NCI-H2196 (cell line): Measurements from ENCODE around the gene CPT1A.

Experiments
- DNase-seq: peaks from one replicate; lab custom pipeline; 2025; ENCODE audit not compliant: unreplicated experiment; lab: John Stamatoyannopoulos, UW

CPT1A gene

DNA sequence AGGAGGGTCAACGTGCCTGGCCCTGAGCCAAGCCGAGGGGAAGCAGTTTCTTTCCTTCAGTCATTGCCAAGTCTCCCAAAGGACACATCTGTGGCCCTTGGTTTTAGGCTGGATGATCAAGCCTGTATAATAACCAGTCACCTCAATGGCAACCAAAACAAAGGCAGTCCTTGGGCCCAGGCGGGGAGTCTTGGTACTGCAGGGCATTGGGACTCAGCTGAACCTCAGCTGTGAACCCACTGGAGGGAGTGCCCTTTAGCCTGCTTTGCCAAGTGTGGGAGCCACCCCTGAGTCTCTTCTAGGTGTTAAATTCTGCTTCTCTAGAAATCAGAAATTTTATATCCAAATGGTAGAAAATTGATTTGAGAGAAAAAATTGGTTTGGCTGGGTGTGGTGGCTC is 36.9 kb downstream of the CPT1A start:
- DNase-seq: no peak

GRCh38 chr11:68803766-68804165 is 38.0 kb downstream of the CPT1A start:
- DNase-seq: no peak

- peak; percentile 32 for DNase-seq
These were observed 43.4 kb downstream of the CPT1A start for GRCh38 chr11:68798221-68798813.

GRCh38 chr11:68796801-68797200 is 44.9 kb downstream of the CPT1A start:
- no peak for DNase-seq

DNA sequence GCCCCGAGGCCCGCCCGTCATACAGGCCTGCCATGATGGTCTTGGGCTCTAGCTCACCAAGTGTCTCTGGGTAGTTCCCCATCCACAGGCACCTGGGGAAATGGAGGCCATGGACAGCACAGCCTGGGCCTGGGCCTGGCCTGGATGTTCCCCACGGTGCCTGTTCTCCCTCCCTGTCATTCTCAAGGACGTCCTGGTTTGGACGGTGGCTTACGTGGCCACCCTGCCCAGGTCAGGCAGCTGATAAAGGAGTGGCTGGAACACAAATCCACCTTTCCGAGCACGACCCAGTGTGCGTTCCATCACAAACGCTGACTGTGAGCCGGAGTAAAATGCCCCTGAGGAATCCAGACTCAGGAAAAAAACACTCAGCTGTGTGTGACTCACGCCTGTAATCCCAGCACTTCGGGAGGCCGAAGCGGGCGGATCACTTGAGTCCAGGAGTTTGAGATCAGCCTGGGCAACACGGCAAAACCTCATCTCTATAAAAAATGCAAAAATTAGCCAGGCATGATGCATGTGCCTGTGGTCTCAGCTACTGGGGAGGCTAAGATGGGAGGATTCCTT is 49.2 kb downstream of the CPT1A start:
- DNase-seq: no peak

DNA sequence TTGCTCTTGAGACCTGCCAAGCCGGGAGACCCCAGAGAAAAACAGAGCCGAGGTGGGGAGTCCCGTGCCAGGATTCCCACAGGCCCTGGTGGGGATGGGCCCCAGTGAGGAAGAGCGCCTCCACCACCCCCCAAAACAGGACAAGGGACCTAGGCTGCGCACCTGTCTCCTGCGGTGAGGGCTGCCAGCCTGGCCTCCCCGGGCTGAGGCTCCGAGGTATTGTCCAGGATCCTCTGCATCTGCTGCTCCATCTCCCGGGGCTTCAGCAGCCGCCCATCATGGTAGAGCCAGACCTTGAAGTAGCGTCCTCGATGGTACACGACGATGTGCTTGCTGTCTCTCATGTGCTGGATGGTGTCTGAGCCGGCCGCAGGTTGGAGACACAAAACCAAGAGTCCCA is 57.1 kb downstream of the CPT1A start:
- DNase-seq: no peak

- no peak for DNase-seq
These were observed 58.4 kb downstream of the CPT1A start for GRCh38 chr11:68783216-68783821.

DNA sequence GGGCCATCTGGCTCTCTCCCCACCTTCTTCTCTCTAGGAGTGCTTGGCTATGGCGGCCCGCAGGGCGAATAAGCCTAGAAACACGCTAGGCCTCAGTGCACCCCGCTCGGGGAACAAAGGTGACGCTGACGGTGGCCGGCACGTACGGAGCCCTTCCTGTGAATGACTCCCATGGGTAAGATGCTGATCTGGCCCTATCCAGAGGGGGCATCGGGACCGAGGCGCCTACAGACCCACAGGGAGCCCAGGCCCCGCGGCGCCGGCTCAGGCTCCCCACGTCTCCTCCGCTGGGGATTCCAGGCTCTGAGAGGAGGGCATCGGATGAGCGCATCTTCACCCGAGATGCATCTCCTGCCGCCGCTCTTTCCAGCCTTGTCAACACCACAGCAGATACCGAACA is 59.0 kb downstream of the CPT1A start:
- DNase-seq: no peak

DNA sequence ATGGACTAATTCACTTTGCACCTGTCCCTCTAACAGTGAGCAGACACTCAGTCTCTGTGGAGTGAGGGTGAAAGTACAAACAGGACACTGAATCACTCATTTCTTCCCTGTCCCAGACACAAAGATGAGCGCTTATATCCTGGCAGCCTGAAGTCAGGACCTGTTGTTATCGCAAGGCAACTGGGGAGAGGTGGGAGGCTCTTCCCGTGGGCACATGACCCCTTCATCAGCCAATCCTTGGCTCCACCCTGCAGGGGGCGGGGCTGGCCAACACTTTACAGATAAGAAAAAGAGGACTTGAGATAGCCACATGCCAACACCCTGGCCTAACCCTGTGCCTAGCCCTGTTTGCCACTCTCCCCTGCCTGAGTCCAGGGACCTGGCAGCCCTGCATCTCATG is 60.9 kb downstream of the CPT1A start:
- DNase-seq: peak; percentile 11

DNA sequence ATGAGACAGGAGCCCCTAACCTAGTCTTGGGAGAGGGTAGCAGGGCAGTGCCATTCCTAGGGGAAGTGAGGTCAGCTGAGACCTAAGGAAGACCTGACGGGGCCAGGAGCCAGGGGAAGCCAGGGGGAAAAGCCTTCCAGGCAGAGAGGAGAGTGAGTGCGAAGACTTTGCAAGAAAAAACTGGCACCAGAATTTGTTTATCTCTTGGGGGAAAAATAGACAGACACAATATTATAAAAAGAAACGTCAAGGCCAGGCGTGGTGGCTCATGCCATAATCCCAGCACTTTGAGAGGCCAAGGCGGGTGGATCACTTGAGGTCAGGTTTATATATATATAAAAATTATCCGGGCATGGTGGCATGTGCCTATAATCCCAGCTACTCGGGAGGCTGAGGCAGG is 63.5 kb downstream of the CPT1A start:
- no peak for DNase-seq

- DNase-seq: no peak
These were observed 65.1 kb downstream of the CPT1A start for GRCh38 chr11:68776442-68777235.

DNA sequence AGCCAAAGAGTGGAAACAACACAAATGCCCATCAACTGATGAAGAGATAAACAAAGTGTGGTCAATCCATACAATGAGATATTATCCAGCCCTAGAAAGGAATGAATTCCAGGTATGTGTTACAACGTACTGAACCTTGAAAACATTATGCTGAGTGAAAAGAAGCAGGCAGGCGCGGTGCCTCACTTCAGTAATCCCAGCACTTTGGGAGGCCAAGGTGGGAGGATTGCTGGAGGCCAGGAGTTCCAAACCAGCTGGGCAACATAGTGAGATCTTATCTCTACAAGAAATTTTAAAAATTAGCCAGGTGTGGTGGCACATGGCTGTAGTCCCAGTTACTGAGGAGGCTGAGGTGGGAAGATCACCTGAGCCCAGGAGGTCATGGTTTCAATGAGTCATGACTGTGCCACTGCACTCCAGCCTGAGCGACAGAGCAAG is 65.7 kb downstream of the CPT1A start:
- no peak for DNase-seq

DNA sequence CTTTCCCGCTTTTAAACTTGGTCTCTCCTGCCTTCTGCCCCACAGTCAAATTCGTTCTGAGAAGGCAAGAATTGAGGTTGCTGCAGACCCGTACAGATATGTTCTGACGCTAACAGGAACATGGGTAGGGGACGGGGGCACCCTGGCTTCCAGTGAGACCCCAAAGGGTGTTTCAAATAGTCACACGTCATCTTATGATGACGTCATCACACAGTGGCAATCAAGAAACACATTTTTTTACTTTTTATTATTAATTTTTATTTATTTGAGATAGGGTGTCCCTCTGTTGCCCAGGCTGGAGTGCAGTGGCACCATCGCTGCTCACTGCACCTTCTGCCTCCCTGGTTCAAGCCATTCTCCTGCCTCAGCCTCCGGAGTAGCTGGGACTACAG is 67.5 kb downstream of the CPT1A start:
- DNase-seq: no peak

DNA sequence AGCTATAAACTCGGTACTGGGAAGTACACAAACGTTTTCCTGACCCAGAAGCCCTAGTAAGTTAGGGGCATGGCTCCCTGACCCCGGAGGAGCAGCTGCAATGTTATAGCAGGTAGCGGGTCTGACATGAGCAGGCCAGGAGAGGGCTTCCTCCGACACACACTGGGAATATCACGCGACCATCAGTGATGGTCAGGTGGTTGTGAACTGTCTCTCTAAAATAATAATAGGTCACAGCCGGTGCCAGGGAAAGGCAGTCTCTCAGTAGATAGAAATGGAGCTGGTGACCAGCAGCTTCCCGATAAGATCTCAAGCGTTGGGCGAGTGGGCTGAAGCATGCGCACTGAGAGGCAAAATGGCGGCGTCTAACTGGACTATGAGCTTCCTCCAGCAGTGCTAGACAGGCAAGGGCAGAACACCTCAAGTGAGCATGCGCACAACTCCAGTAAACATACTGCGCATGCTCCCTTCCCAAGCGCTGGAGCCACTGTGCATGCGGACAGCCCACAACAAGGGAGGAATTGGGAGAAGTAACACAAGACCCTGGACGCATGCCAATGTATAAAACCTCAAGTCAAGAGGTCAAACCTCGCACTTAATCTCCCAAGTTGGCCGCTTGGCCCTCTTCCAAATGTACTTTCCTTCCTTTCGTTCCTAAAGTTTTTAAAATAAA is 68.1 kb downstream of the CPT1A start:
- DNase-seq: no peak

DNA sequence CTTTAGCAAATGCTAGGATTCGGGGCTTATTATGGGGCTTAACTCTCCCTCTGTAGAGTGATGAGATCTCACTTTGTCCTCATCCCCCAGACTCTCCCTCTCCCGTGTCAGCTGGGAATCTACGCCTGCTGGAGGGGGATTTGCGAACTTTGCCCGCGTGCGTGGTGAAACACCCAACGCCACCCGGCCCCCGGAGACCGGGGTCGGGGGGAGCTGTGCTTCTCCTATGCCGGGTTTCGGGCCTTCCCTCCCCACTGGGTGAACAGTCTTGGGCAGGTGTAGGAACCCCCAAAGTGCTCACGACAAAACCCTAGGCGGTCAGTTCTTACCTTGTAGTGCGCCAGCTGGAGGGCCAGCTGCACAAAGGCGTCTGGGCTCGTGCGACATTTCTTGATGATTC is 68.8 kb downstream of the CPT1A start:
- no peak for DNase-seq

- no peak for DNase-seq
These were observed 70.9 kb downstream of the CPT1A start for GRCh38 chr11:68770781-68771180.

GRCh38 chr11:68767672-68768071 is 74.0 kb downstream of the CPT1A start:
- no peak for DNase-seq

- DNase-seq: no peak
These were observed 74.9 kb downstream of the CPT1A start for GRCh38 chr11:68766786-68767185.

- DNase-seq: no peak
These were observed 77.0 kb downstream of the CPT1A start for GRCh38 chr11:68764746-68765145.

GRCh38 chr11:68763926-68764657 is 77.6 kb downstream of the CPT1A start:
- DNase-seq: no peak

DNA sequence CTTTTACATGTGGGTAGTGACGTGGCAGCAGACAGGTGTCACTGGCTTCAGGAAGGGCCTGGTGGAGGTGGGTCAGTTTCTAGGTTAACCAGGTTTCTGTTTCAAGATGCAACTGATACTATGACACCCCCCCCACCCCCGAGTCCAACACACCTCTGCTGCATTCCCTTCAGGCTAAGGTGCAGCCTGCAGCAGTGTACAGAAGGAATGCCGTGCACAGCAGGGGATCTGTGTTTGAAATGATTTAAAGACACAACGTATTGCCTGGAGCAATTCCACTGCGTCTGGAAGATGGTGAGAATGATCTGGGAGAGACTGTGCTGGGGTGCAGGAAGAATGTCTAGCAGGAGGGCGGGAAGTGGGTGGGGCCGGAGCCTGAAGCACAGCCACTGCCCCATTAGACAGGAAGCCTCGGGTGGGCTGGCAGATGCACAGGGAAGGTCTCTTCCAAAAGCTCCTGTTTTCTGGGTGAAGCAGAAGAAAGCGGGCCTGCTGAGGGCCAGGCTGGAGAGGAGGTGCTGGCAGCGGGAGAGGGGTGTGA is 78.5 kb downstream of the CPT1A start:
- DNase-seq: no peak
